Measurements from ENCODE around the gene CTSZ.

The CTSZ gene

DNA sequence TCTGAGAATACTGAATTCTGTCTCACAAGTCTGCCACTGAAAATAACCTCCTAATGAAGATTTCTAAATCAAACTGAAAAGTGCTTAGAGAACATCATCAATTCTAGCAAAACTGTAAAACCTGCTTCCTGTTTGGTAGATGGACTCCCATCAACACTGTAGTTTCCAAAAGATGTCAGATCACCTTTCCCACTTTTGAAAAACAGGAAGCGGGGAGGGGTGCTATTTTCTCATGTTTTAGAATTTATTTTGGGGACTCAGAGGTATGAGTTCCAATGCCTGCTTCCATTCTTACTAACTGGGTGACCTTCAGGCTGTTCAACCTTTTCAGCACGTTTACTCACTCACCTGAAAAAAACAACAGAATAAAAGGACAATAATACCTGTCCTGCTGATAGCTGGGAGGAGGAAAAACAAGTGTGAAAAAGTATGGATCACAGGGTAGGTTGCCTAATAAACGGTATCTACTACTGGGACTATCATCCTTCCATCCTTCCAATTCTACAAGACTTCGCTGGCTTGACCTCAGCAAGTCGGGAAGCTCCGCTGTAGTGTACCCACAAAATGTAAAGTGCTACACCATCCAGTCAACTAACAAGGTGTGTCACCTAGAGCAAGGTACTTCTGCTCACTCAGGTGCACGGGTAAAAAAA, 24.0 kb upstream of the CTSZ start:
- Histone ChIP-seq H3K4me3 (ENCODE audit: low read length, poor library complexity, severe bottlenecking) (peak overlapping the region; percentile 80), H4K20me1 (ENCODE audit: insufficient read depth, low read length, poor library complexity, severe bottlenecking) (peaks cover 50% of the 10 kb centered on the region), H3K4me1 (ENCODE audit: insufficient read depth, low read length, poor library complexity, severe bottlenecking) (peaks cover 20% of the 10 kb centered on the region), H3K79me2 (ENCODE audit: insufficient read depth, low read length) (peaks cover 73% of the 10 kb centered on the region), H3K9me3 (ENCODE audit: insufficient read depth, low read depth, low read length) (no peaks in the 10 kb centered on the region), H2AFZ (ENCODE audit: low read length) (no peak overlapping the region), H3K9ac (ENCODE audit: low read depth, low read length, poor library complexity, severe bottlenecking) (peak overlapping the region; percentile 80), H3K36me3 (ENCODE audit: insufficient read depth, low read length) (peaks cover 67% of the 10 kb centered on the region), H3F3A (ENCODE audit: low read depth) (no peaks in the 10 kb centered on the region; the same call in 1 of the 2 replicates), H3K27me3 (ENCODE audit: insufficient read depth, low read length, poor library complexity, severe bottlenecking) (no peaks in the 10 kb centered on the region), H3K4me2 (ENCODE audit: low read depth, low read length, poor library complexity, severe bottlenecking) (peak overlapping the region; percentile 76), H3K9me2 (replicated peaks; ENCODE audit: low read depth, low read length) (no peaks in the 10 kb centered on the region)
- TF ChIP-seq EZH2phosphoT487 (IDR thresholded peaks at IDR 0.05; ENCODE audit: borderline replicate concordance) = no peak
- TF ChIP-seq, protein P1, sequence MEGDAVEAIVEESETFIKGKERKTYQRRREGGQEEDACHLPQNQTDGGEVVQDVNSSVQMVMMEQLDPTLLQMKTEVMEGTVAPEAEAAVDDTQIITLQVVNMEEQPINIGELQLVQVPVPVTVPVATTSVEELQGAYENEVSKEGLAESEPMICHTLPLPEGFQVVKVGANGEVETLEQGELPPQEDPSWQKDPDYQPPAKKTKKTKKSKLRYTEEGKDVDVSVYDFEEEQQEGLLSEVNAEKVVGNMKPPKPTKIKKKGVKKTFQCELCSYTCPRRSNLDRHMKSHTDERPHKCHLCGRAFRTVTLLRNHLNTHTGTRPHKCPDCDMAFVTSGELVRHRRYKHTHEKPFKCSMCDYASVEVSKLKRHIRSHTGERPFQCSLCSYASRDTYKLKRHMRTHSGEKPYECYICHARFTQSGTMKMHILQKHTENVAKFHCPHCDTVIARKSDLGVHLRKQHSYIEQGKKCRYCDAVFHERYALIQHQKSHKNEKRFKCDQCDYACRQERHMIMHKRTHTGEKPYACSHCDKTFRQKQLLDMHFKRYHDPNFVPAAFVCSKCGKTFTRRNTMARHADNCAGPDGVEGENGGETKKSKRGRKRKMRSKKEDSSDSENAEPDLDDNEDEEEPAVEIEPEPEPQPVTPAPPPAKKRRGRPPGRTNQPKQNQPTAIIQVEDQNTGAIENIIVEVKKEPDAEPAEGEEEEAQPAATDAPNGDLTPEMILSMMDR (conservative IDR thresholded peaks at IDR 0.05; ENCODE audit: low read length) = no peak

DNA sequence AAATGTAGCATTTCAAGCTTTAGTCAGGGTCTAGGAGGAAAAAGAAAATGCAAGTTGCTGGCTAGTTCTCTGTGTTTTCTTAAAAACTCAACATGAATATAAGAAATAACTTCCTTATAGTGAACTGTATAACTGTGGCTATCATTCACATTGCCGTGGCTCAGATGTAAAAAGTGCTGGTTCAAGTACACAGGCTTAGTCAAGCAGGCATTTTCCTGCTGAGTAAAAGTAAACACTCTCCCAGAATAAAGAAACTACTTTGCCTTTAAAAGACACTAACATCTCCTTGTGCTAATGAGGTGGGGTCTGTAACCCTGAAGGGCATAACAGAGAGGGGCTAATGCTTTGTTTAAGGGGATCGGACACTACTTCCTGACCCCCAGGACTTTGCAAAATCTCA, 21.8 kb upstream of the CTSZ start:
- Histone ChIP-seq H3K9me2 (replicated peaks; ENCODE audit: low read depth, low read length) (no peaks in the 10 kb centered on the region), H3F3A (ENCODE audit: low read depth) (no peaks in the 10 kb centered on the region), H2AFZ (ENCODE audit: low read length) (no peak overlapping the region), H3K4me1 (ENCODE audit: insufficient read depth, low read length, poor library complexity, severe bottlenecking) (peaks cover 20% of the 10 kb centered on the region), H4K20me1 (ENCODE audit: insufficient read depth, low read length, poor library complexity, severe bottlenecking) (peaks cover 41% of the 10 kb centered on the region), H3K9ac (ENCODE audit: low read depth, low read length, poor library complexity, severe bottlenecking) (peak overlapping the region; percentile 80), H3K9me3 (ENCODE audit: insufficient read depth, low read depth, low read length) (no peaks in the 10 kb centered on the region), H3K27me3 (ENCODE audit: insufficient read depth, low read length, poor library complexity, severe bottlenecking) (no peaks in the 10 kb centered on the region), H3K4me3 (ENCODE audit: low read length, poor library complexity, severe bottlenecking) (peak overlapping the region; percentile 80), H3K36me3 (ENCODE audit: insufficient read depth, low read length) (peaks cover 55% of the 10 kb centered on the region), H3K79me2 (ENCODE audit: insufficient read depth, low read length) (peaks cover 66% of the 10 kb centered on the region), H3K4me2 (ENCODE audit: low read depth, low read length, poor library complexity, severe bottlenecking) (peak overlapping the region; percentile 76)
- TF ChIP-seq EZH2phosphoT487 (IDR thresholded peaks at IDR 0.05; ENCODE audit: borderline replicate concordance) = no peak
- TF ChIP-seq, protein P1 (conservative IDR thresholded peaks at IDR 0.05; ENCODE audit: low read length) = no peak

DNA sequence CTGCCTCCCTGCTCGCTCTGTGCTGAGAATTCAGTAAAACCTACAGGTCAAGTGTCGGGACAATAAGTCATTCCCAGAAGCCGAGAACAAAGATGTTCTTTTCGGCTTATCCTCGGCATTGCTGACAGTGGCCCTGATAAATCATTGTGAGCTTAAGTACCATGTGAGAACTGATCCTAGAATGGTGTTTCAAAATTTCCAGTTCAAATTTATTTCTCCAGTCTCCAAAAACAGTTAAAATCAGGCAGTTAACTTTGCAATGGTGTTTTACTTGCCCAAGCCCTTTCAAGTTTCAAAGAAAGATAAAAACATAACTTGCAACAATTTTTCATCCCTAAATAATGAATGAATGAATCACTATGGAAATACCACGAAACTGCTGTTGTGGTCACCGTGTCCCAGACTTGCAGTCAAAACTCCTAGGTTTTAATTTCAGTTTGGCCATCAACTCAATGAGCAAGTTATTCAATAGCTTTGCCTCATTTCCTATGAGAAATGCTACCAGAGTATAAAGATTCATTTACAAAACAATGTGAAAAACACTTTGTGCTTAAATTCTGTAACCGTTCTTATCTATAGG, 20.8 kb upstream of the CTSZ start:
- Histone ChIP-seq H3K4me1 (ENCODE audit: insufficient read depth, low read length, poor library complexity, severe bottlenecking) (peaks cover 20% of the 10 kb centered on the region), H3K36me3 (ENCODE audit: insufficient read depth, low read length) (peaks cover 51% of the 10 kb centered on the region), H4K20me1 (ENCODE audit: insufficient read depth, low read length, poor library complexity, severe bottlenecking) (peaks cover 37% of the 10 kb centered on the region), H3K9ac (ENCODE audit: low read depth, low read length, poor library complexity, severe bottlenecking) (no peak overlapping the region), H3K27me3 (ENCODE audit: insufficient read depth, low read length, poor library complexity, severe bottlenecking) (no peaks in the 10 kb centered on the region), H3K4me3 (ENCODE audit: low read length, poor library complexity, severe bottlenecking) (peak overlapping the region; percentile 80), H3K9me2 (replicated peaks; ENCODE audit: low read depth, low read length) (no peaks in the 10 kb centered on the region), H3K4me2 (ENCODE audit: low read depth, low read length, poor library complexity, severe bottlenecking) (peak overlapping the region; percentile 76), H3F3A (ENCODE audit: low read depth) (no peaks in the 10 kb centered on the region), H2AFZ (ENCODE audit: low read length) (no peak overlapping the region), H3K79me2 (ENCODE audit: insufficient read depth, low read length) (peaks cover 65% of the 10 kb centered on the region), H3K9me3 (ENCODE audit: insufficient read depth, low read depth, low read length) (no peaks in the 10 kb centered on the region)
- no peak for TF ChIP-seq EZH2phosphoT487 (IDR thresholded peaks at IDR 0.05; ENCODE audit: borderline replicate concordance)
- TF ChIP-seq, protein P1 (conservative IDR thresholded peaks at IDR 0.05; ENCODE audit: low read length) = no peak
